CD14-positive monocyte (primary cell): ENCODE results near the gene SYTL3. TPM values are rescaled to one million over a fixed set of nuclear protein-coding genes. Genes with fewer than 3 reads are reported as not detected.
"Not testable (repeated sequence)": the region's sequence is repeated elsewhere in the genome, so short reads cannot be mapped to it uniquely, and the experiment has no call there.

Experiments
- DNase-seq, 3 donors: peaks; one replicate each; pipeline ENCODE4 v3.0.0-alpha.2; 2011 to 2022
- H2AFZ ChIP-seq: 2 replicates; pipeline ENCODE4 v1.6.0; 2012; ENCODE audit warnings: mild to moderate bottlenecking, low read depth, low read length, inconsistent platforms; ENCODE audit not compliant: insufficient read depth, poor library complexity, severe bottlenecking
- H3K27ac ChIP-seq, 2 donors: 1 replicate in 1 of 2; 2 replicates in 1 of 2; pipeline ENCODE4 v1.5.1; 2012 to 2013; ENCODE audit warnings: low read length in 2 of 2, control low read depth in 1 of 2, inconsistent platforms in 1 of 2, low read depth in 1 of 2, mild to moderate bottlenecking in 1 of 2
- H3K27me3 ChIP-seq, 2 donors: one replicate each; pipeline versions ENCODE4 v1.6.0 to v1.6.1; 2011 to 2013; ENCODE audit warnings: low read length in 2 of 2; ENCODE audit not compliant: control insufficient read depth in 2 of 2, insufficient read depth in 2 of 2
- H3K36me3 ChIP-seq, 2 donors: replicated peaks in 1 of 2; 1 replicate in 1 of 2; 2 replicates in 1 of 2; pipeline versions ENCODE4 v1.5.1 to v1.6.1; 2012 to 2013; ENCODE audit warnings: low read length in 2 of 2, control low read depth in 1 of 2, inconsistent platforms in 1 of 2, mild to moderate bottlenecking in 1 of 2; ENCODE audit not compliant: insufficient read depth in 2 of 2, control insufficient read depth in 1 of 2
- H3K4me1 ChIP-seq, 2 donors: 1 replicate in 1 of 2; 2 replicates in 1 of 2; pipeline versions ENCODE4 v1.5.1 to v1.6.1; 2012 to 2013; ENCODE audit warnings: low read length in 2 of 2, control low read depth in 1 of 2, inconsistent platforms in 1 of 2, mild to moderate bottlenecking in 1 of 2, moderate library complexity in 1 of 2; ENCODE audit not compliant: insufficient read depth in 2 of 2, control insufficient read depth in 1 of 2
- H3K4me2 ChIP-seq: replicated peaks from 2 replicates; pipeline ENCODE3; 2012; ENCODE audit warnings: low read length, moderate library complexity, mild to moderate bottlenecking; ENCODE audit not compliant: poor library complexity, severe bottlenecking; ENCODE audit errors: extremely low read depth
- H3K4me3 ChIP-seq, 3 experiments: fragments of 200-600 bp in 1 of 3; sonication (generic) in 1 of 3; replicated peaks in 1 of 3; 1 replicate in 2 of 3; 2 replicates in 1 of 3; pipeline ENCODE4 v1.5.1; 2011 to 2013; ENCODE audit warnings: low read length in 3 of 3, mild to moderate bottlenecking in 3 of 3, control low read depth in 2 of 3, low read depth in 2 of 3, inconsistent platforms in 1 of 3, moderate library complexity in 1 of 3
- H3K79me2 ChIP-seq: 2 replicates; pipeline ENCODE4 v1.6.0; 2012; ENCODE audit warnings: mild to moderate bottlenecking, control low read depth, inconsistent platforms, low read length, moderate library complexity; ENCODE audit not compliant: insufficient read depth
- H3K9ac ChIP-seq: 2 replicates; pipeline ENCODE4 v1.6.0; 2017; ENCODE audit warnings: low read length, mild to moderate bottlenecking; ENCODE audit not compliant: insufficient read depth, poor library complexity, severe bottlenecking
- H3K9me3 ChIP-seq, 2 donors: replicated peaks in 1 of 2; 1 replicate in 1 of 2; 2 replicates in 1 of 2; pipeline versions ENCODE4 v1.5.1 to v1.6.1; 2012 to 2013; ENCODE audit warnings: low read length in 2 of 2, control low read depth in 1 of 2; ENCODE audit not compliant: control insufficient read depth in 1 of 2, insufficient read depth in 1 of 2
- H4K20me1 ChIP-seq: 2 replicates; pipeline ENCODE4 v1.6.0; 2012; ENCODE audit warnings: mild to moderate bottlenecking, low read length, control low read depth, moderate library complexity; ENCODE audit not compliant: insufficient read depth
- H3K27ac Mint-ChIP-seq, 7 donors: one replicate each; pipeline ENCODE4 v1.8.0; 2020; ENCODE audit warnings: mild to moderate bottlenecking in 7 of 7, mixed read lengths in 7 of 7, moderate library complexity in 6 of 7, inconsistent platforms in 2 of 7
- H3K27me3 Mint-ChIP-seq, 3 donors: one replicate each; pipeline ENCODE4 v1.8.0; 2021 to 2022; ENCODE audit warnings: low read depth in 3 of 3, mild to moderate bottlenecking in 3 of 3, mixed read lengths in 3 of 3, moderate library complexity in 3 of 3, inconsistent platforms in 1 of 3
- H3K36me3 Mint-ChIP-seq, 2 donors: one replicate each; pipeline ENCODE4 v1.8.0; 2020; ENCODE audit warnings: mixed read lengths in 2 of 2, inconsistent platforms in 1 of 2, mild to moderate bottlenecking in 1 of 2
- H3K4me1 Mint-ChIP-seq: one replicate; pipeline ENCODE4 v1.8.0; 2020; ENCODE audit warnings: mild to moderate bottlenecking, mixed read lengths
- H3K4me3 Mint-ChIP-seq, 2 donors: one replicate each; pipeline ENCODE4 v1.8.0; 2020; ENCODE audit warnings: mild to moderate bottlenecking in 2 of 2, mixed read lengths in 2 of 2, moderate library complexity in 1 of 2
- H3K9me3 Mint-ChIP-seq, 7 donors: one replicate each; pipeline ENCODE4 v1.8.0; 2020 to 2022; ENCODE audit warnings: mixed read lengths in 7 of 7, mild to moderate bottlenecking in 6 of 7, moderate library complexity in 6 of 7, inconsistent platforms in 2 of 7
- WGBS: methylation state at CpG from one replicate; pipeline ENCODE4 v1.1.5; 2013; ENCODE audit warnings: missing lambda C conversion rate; ENCODE audit not compliant: insufficient coverage; 5-methylcytosine and 5-hydroxymethylcytosine counted together
- intact Hi-C, 2 donors: fragments of 100-400 bp; cut with micrococcal nuclease; formaldehyde crosslinking; loops; one replicate each; pipeline versions ENCODE4 v1.15.0 to v1.15.1; 2023
- polyA plus RNA-seq, 3 donors: library from polyadenylated mRNA; depleted of rRNA in 1 of 3; unstranded in 2 of 3; stranded (reverse) in 1 of 3; fragments of 300-500 nt in 2 of 3; fragments of >200 nt in 1 of 3; fragmentation: Illumina TruSeq in 2 of 3; gene quantifications; 1 replicate in 2 of 3; 2 replicates in 1 of 3; pipeline ENCODE4 v1.2.3, GENCODE V29; 2012 to 2021
- TF ChIP-seq, protein P1 (sequence below): fragments of 200-600 bp; IDR thresholded peaks from one replicate; pipeline ENCODE4 v1.8.0; 2022; ENCODE audit warnings: antibody characterized with exemption, mild to moderate bottlenecking

SYTL3 gene
- polyA plus RNA-seq, 3 donors, result 14.6 to 18.7 (median 14.8) TPM

DNA sequence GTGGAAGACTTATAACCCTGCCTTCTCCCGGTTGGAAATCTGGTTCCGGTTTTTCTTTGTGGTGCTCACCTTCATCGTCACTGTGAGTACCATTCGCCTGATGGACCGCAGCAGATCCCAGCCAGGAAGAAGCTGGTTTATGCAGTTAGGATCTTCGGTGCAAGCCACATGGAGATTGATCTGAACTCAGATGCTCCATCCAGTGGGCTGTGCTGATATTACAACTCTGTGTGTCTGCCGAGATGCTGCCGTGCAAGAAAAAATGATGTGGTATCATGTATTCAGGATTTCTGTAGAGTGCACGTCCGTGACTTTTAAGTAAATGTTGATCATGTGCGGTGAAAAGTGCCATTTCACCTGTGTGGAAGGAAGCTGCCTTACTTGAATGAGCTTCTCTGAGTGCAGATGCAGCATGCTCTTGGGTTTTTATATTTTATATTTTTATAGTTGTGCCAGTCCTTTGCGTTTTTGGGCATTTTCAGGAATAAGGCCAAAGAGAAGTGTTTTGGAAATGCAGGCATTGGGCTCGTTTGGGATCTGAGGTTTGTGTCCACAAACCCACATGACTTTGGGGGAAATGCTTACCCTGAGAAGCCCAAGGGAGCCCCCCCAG lies 44.5 kb upstream of the SYTL3 start:
- no peak overlapping the region for H3K27ac ChIP-seq
- Mint-ChIP-seq H3K4me1 (no peaks in the 10 kb centered on the region), H3K9me3 (peaks cover 0 to 2% (median 0%) of the 10 kb centered on the region in 7 donors), H3K27ac (peak overlapping the region in 1 of 7 donors; percentile 32), H3K4me3 (no peak overlapping the region), H3K27me3 (peaks cover 0 to 1% (median 0%) of the 10 kb centered on the region in 3 donors), H3K36me3 (peaks cover 62 to 95% of the 10 kb centered on the region in 2 donors)
- H4K20me1 ChIP-seq, result peaks cover 8% of the 10 kb centered on the region
- WGBS, result 56% methylated on average over 13 of the region's 13 CpGs
- no peak overlapping the region for H2AFZ ChIP-seq
- H3K4me3 ChIP-seq, result no peak overlapping the region
- H3K27me3 ChIP-seq, result no peaks in the 10 kb centered on the region
- no peaks in the 10 kb centered on the region for H3K9me3 ChIP-seq
- TF ChIP-seq, protein P1, sequence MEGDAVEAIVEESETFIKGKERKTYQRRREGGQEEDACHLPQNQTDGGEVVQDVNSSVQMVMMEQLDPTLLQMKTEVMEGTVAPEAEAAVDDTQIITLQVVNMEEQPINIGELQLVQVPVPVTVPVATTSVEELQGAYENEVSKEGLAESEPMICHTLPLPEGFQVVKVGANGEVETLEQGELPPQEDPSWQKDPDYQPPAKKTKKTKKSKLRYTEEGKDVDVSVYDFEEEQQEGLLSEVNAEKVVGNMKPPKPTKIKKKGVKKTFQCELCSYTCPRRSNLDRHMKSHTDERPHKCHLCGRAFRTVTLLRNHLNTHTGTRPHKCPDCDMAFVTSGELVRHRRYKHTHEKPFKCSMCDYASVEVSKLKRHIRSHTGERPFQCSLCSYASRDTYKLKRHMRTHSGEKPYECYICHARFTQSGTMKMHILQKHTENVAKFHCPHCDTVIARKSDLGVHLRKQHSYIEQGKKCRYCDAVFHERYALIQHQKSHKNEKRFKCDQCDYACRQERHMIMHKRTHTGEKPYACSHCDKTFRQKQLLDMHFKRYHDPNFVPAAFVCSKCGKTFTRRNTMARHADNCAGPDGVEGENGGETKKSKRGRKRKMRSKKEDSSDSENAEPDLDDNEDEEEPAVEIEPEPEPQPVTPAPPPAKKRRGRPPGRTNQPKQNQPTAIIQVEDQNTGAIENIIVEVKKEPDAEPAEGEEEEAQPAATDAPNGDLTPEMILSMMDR, result peak; percentile 74
- no peaks in the 10 kb centered on the region for H3K79me2 ChIP-seq
- peaks cover 59 to 91% of the 10 kb centered on the region in 2 donors for H3K36me3 ChIP-seq
- H3K4me2 ChIP-seq, result no peak overlapping the region
- intact Hi-C loops, result loop anchor here in 1 of 2 donors (10.0 kb wide), 1 partner anchor 391 kb away; no protein-coding TSS in a partner anchor
- no peak overlapping the region for H3K9ac ChIP-seq
- DNase-seq, result peak; percentile 30 to 46 (median 45)
- H3K4me1 ChIP-seq, result no peaks in the 10 kb centered on the region

DNA sequence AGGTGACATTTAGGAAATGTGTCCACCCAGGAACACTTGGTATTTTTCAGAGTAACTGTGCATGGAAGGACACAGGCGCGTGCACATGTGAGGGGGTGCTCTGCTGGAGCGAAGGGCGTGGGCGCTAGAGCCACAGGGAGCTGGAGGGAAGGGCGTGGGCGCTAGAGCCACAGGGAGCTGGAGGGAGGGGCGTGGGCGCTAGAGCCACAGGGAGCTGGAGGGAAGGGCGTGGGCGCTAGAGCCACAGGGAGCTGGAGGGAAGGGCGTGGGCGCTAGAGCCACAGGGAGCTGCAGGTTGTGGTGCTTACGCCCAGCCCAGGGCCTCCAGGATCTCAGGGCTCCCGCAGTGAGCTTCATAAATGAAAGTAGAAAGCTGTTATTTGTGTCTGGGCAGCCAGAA lies 43.8 kb upstream of the SYTL3 start:
- intact Hi-C loops, result loop anchor here in 1 of 2 donors (10.0 kb wide), 1 partner anchor 391 kb away; no protein-coding TSS in a partner anchor
- not testable (repeated sequence) for H3K9me3 ChIP-seq, H3K4me3 ChIP-seq, H4K20me1 ChIP-seq, H3K4me3 Mint-ChIP-seq, H3K4me1 Mint-ChIP-seq, H3K4me1 ChIP-seq, H3K9me3 Mint-ChIP-seq, H3K4me2 ChIP-seq, H3K27me3 ChIP-seq, DNase-seq, H3K79me2 ChIP-seq, H3K9ac ChIP-seq, H3K27me3 Mint-ChIP-seq, H2AFZ ChIP-seq
- Mint-ChIP-seq H3K27ac (peak overlapping the region in 3 of 7 donors; percentile 46 to 83 (median 82)), H3K36me3 (peaks cover 68 to 95% of the 10 kb centered on the region in 2 donors)
- peaks cover 63 to 93% of the 10 kb centered on the region in 2 donors for H3K36me3 ChIP-seq
- peak overlapping the region in 1 of 2 donors; percentile 7 for H3K27ac ChIP-seq
- 89% methylated on average over 10 of the region's 15 CpGs for WGBS
